Activated CD8-positive, alpha-beta memory T cell treated with anti-CD3 and anti-CD28 coated beads, Interleukin-2, amount 50 U/mL, for 48 hours (primary cell): ENCODE data around the gene KLRF2.

ENCODE experiments used
- DNase-seq: peaks from one replicate; pipeline ENCODE4 v3.0.0-alpha.2; 2020

Gene KLRF2

GRCh38 chr12:9941838-9942237 lies 60.5 kb downstream of the KLRF2 start:
- DNase-seq: no peak

DNA sequence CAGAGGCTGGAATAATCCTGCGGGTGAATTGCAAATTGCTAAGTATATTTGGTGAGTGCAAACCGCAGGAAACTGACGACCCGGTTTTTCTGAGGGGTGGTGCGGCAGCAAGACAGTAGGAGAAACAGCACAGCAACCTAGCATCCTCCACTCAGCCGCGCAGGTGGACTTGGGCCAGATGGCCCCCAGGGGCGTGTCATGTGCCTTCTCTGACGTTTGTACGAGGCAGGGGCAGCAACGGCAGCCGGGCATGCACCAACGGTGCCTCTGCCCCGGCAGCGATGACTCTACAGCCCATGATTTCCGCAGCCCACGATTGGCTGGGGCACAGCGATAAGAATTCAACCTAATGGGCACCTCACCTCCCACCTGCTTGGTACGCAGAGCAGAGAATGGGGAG lies 62.0 kb downstream of the KLRF2 start:
- DNase-seq: no peak

DNA sequence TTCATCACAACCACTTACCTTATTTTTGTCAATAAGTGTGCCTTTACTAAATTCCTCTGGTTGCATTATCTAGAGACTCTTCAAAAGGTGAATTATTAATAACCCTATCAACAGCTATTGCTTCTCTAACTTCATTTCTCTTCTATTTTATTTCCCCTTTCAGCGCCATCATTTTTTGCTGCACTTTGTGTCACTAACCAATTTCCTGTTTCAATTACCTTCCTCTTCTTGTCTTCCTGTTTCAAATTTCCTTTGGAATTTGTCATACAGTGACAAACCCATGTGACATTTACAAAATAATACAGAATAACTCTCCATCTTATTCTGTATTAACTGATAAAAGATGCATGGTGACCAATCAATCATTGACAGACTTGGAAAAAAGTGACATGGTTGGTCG lies 63.1 kb downstream of the KLRF2 start:
- no peak for DNase-seq
